GM19351 (cell line): Measurements from ENCODE around the gene SPATA31A7.
"Not testable (repeated sequence)": the region's sequence is repeated elsewhere in the genome, so short reads cannot be mapped to it uniquely, and the experiment has no call there.

ENCODE experiments used
- ATAC-seq: cut with Tn5 transposase; IDR thresholded peaks from one replicate; pipeline ENCODE4 v1.9.1; 2021; ENCODE audit warnings: mild to moderate bottlenecking, moderate library complexity; ENCODE audit not compliant: unreplicated experiment

The SPATA31A7 gene

DNA sequence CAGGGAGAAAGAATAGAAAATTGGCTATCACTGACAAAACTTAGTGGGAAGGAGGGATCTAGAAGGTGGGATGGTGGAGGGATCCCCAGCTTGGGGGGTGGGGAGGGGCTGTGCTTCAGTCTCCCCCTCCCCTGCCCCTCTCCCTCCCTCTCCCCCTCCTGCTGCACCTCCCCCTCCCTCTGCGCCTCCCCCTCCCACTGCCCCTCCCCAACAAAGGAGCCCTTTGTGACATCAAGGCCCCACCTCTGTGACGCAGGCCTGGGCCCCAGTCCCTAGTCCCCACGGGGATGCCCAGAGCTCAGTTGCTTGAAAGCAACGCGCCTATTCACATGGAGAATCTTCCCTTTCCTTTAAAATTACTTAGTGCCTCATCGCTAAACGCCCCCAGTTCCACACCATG lies at the start of gene SPATA31A7:
Gene SPATA31A7 (plus strand): TSS at position 301 of the 400 bp plus-strand sequence. CDS start 29 bp downstream, at position 330.
- ATAC-seq = not testable (repeated sequence)

DNA sequence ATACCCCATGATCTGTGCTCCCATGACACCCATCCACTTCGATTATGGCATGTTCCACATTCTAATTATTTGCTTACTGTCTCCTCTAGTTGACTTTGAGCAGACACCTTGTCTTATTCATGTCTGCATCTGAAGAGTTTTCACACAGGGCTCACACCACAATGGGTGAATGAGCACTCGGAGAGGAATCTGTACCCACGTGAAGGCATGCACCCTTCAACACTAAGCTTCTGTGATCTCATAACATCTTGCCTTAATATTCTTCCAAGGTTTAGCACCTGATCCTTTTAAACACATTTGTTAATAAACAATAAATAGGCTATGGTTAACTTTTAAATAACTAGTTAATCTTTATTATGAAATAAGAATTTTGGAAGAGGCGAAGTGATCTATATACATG lies 36.6 kb downstream of the SPATA31A7 start:
- ATAC-seq = not testable (repeated sequence)
